ENCODE data around the gene SH3RF3.
"Not testable (repeated sequence)": the region's sequence is repeated elsewhere in the genome, so short reads cannot be mapped to it uniquely, and the experiment has no call there.

SH3RF3 gene

GRCh38 chr2:109158237-109158636 is 29.2 kb downstream of the SH3RF3 start:
- no peak for DNase-seq (ENCODE audit: low read depth)

GRCh38 chr2:109159096-109159495 is 30.1 kb downstream of the SH3RF3 start:
- DNase-seq (ENCODE audit: low read depth), result no peak

- no peak for DNase-seq (ENCODE audit: low read depth)
These were observed 31.9 kb downstream of the SH3RF3 start for GRCh38 chr2:109160714-109161440.

GRCh38 chr2:109162367-109162766 is 33.4 kb downstream of the SH3RF3 start:
- DNase-seq (ENCODE audit: low read depth), result not testable (repeated sequence)

- DNase-seq (ENCODE audit: low read depth), result no peak
These were observed 34.0 kb downstream of the SH3RF3 start for GRCh38 chr2:109162999-109163398.

GRCh38 chr2:109164311-109164710 is 35.3 kb downstream of the SH3RF3 start:
- no peak for DNase-seq (ENCODE audit: low read depth)

GRCh38 chr2:109164739-109165221 is 35.8 kb downstream of the SH3RF3 start:
- DNase-seq (ENCODE audit: low read depth), result no peak

- no peak for DNase-seq (ENCODE audit: low read depth)
These were observed 37.8 kb downstream of the SH3RF3 start for GRCh38 chr2:109166811-109167210.

GRCh38 chr2:109168086-109168485 is 39.1 kb downstream of the SH3RF3 start:
- no peak for DNase-seq (ENCODE audit: low read depth)

- no peak for DNase-seq (ENCODE audit: low read depth)
These were observed 39.7 kb downstream of the SH3RF3 start for GRCh38 chr2:109168716-109169115.

- DNase-seq (ENCODE audit: low read depth), result no peak
These were observed 41.6 kb downstream of the SH3RF3 start for GRCh38 chr2:109170645-109171044.

GRCh38 chr2:109171444-109172334 is 42.7 kb downstream of the SH3RF3 start:
- DNase-seq (ENCODE audit: low read depth), result no peak

- DNase-seq (ENCODE audit: low read depth), result no peak
These were observed 43.6 kb downstream of the SH3RF3 start for GRCh38 chr2:109172556-109173105.

- DNase-seq (ENCODE audit: low read depth), result no peak
These were observed 44.5 kb downstream of the SH3RF3 start for GRCh38 chr2:109173311-109174171.

- DNase-seq (ENCODE audit: low read depth), result no peak
These were observed 45.2 kb downstream of the SH3RF3 start for GRCh38 chr2:109174214-109174613.

GRCh38 chr2:109174626-109175349 is 45.8 kb downstream of the SH3RF3 start:
- DNase-seq (ENCODE audit: low read depth), result no peak

GRCh38 chr2:109175350-109175678 is 46.3 kb downstream of the SH3RF3 start:
- DNase-seq (ENCODE audit: low read depth), result no peak

GRCh38 chr2:109176928-109177327 is 47.9 kb downstream of the SH3RF3 start:
- no peak for DNase-seq (ENCODE audit: low read depth)

GRCh38 chr2:109177635-109178034 is 48.6 kb downstream of the SH3RF3 start:
- no peak for DNase-seq (ENCODE audit: low read depth)

GRCh38 chr2:109178968-109179367 is 50.0 kb downstream of the SH3RF3 start:
- no peak for DNase-seq (ENCODE audit: low read depth)

- no peak for DNase-seq (ENCODE audit: low read depth)
These were observed 51.8 kb downstream of the SH3RF3 start for GRCh38 chr2:109180786-109181185.
